Renal pelvis (tissue), 12 donors: ENCODE measurements around the gene BRAT1. TPM values are rescaled to one million over a fixed set of nuclear protein-coding genes. Genes with fewer than 3 reads are reported as not detected.
"Not testable (repeated sequence)": the region's sequence is repeated elsewhere in the genome, so short reads cannot be mapped to it uniquely, and the experiment has no call there.

ENCODE experiments used
- DNase-seq: peaks from one replicate; pipeline ENCODE4 v3.0.0-alpha.2; 2013
- long read RNA-seq, 16 experiments: transcript quantifications; one replicate each; lab custom pipeline, GENCODE V29; 2026
- polyA plus RNA-seq, 3 donors: library from polyadenylated mRNA; unstranded; fragments of 120-200 nt; gene quantifications; one replicate each; pipeline ENCODE4 v1.2.1, GENCODE V29; 2013; ENCODE audit not compliant: insufficient read length in 3 of 3

The BRAT1 gene
- 10 to 100 TPM; 30.2 to 42.4 (median 40.8) TPM for polyA plus RNA-seq
- long read RNA-seq, donor 1, partial matches to known transcripts: 0 of 4 reads
- long read RNA-seq, donor 1, other reads (novel, unspliced or antisense): 0 of 4 reads
- long read RNA-seq, donor 2, full-length matches to known transcripts: 9 of 9 reads
- long read RNA-seq, donor 2, partial matches to known transcripts: 0 of 9 reads
- long read RNA-seq, donor 2, other reads (novel, unspliced or antisense): 0 of 9 reads
- long read RNA-seq, donor 3, partial matches to known transcripts: 6 of 9 reads
- long read RNA-seq, donor 3, other reads (novel, unspliced or antisense): 0 of 9 reads
- long read RNA-seq, donor 4, transcript BRAT1-201 (14 exons, 2,915 nt): major isoform, 5 of 5 reads
- long read RNA-seq, donor 4, partial matches to known transcripts: 0 of 5 reads
- long read RNA-seq, donor 4, other reads (novel, unspliced or antisense): 0 of 5 reads
- long read RNA-seq, donor 5, partial matches to known transcripts: 0 of 2 reads
- long read RNA-seq, donor 5, other reads (novel, unspliced or antisense): 0 of 2 reads
- long read RNA-seq, donor 6, partial matches to known transcripts: 0 of 3 reads
- long read RNA-seq, donor 6, other reads (novel, unspliced or antisense): 0 of 3 reads
- long read RNA-seq, donor 7, transcript BRAT1-201 (14 exons, 2,915 nt): major isoform, 8 of 21 reads
- long read RNA-seq, donor 7, partial matches to known transcripts: 8 of 21 reads
- long read RNA-seq, donor 7, other reads (novel, unspliced or antisense): 5 of 21 reads
- long read RNA-seq, donor 8, partial matches to known transcripts: 0 of 1 reads
- long read RNA-seq, donor 8, other reads (novel, unspliced or antisense): 0 of 1 reads
- long read RNA-seq, donor 9, transcript BRAT1-201 (14 exons, 2,915 nt): major isoform, 5 of 12 reads
- long read RNA-seq, donor 9, partial matches to known transcripts: 7 of 12 reads
- long read RNA-seq, donor 9, other reads (novel, unspliced or antisense): 0 of 12 reads
- long read RNA-seq, donor 10, partial matches to known transcripts: 7 of 9 reads
- long read RNA-seq, donor 10, other reads (novel, unspliced or antisense): 0 of 9 reads
- long read RNA-seq, donor 11, partial matches to known transcripts: 0 of 1 reads
- long read RNA-seq, donor 11, other reads (novel, unspliced or antisense): 0 of 1 reads
- long read RNA-seq, donor 12, transcript BRAT1-201 (14 exons, 2,915 nt): major isoform, 6 of 6 reads
- long read RNA-seq, donor 12, partial matches to known transcripts: 0 of 6 reads
- long read RNA-seq, donor 12, other reads (novel, unspliced or antisense): 0 of 6 reads
- long read RNA-seq, donor 13, partial matches to known transcripts: 0 of 2 reads
- long read RNA-seq, donor 13, other reads (novel, unspliced or antisense): 0 of 2 reads
- long read RNA-seq, donor 14, partial matches to known transcripts: 10 of 14 reads
- long read RNA-seq, donor 14, other reads (novel, unspliced or antisense): 0 of 14 reads
- long read RNA-seq, donor 15, transcript BRAT1-201 (14 exons, 2,915 nt): major isoform, 6 of 130 reads
- long read RNA-seq, donor 15, partial matches to known transcripts: 98 of 130 reads
- long read RNA-seq, donor 15, other reads (novel, unspliced or antisense): 26 of 130 reads
- long read RNA-seq, donor 16, transcript BRAT1-201 (14 exons, 2,915 nt): major isoform, 6 of 72 reads
- long read RNA-seq, donor 16, partial matches to known transcripts: 66 of 72 reads
- long read RNA-seq, donor 16, other reads (novel, unspliced or antisense): 0 of 72 reads

GRCh38 chr7:2555121-2556052 lies at the start of gene BRAT1:
Gene BRAT1, minus strand, starts transcription at chr7:2555524. Its CDS starts 1,093 bp downstream, at chr7:2554431.
- DNase-seq: peak; percentile 93

GRCh38 chr7:2604608-2605174 lies 49.4 kb upstream of the BRAT1 start:
- DNase-seq: no peak

GRCh38 chr7:2603044-2603965 lies 48.0 kb upstream of the BRAT1 start:
- DNase-seq: no peak

GRCh38 chr7:2602406-2603043 lies 47.2 kb upstream of the BRAT1 start:
- DNase-seq: no peak

- DNase-seq: no peak
These were observed 46.6 kb upstream of the BRAT1 start for GRCh38 chr7:2601907-2602306.

GRCh38 chr7:2601065-2601464 lies 45.7 kb upstream of the BRAT1 start:
- no peak for DNase-seq

- DNase-seq: no peak
These were observed 43.0 kb upstream of the BRAT1 start for GRCh38 chr7:2598154-2598823.

GRCh38 chr7:2597273-2597640 lies 41.9 kb upstream of the BRAT1 start:
- no peak for DNase-seq

- DNase-seq: no peak
These were observed 41.3 kb upstream of the BRAT1 start for GRCh38 chr7:2596464-2597272.

GRCh38 chr7:2595258-2595860 lies 40.0 kb upstream of the BRAT1 start:
- DNase-seq: no peak

GRCh38 chr7:2594599-2594998 lies 39.3 kb upstream of the BRAT1 start:
- no peak for DNase-seq

- DNase-seq: no peak
These were observed 37.9 kb upstream of the BRAT1 start for GRCh38 chr7:2593036-2593727.

GRCh38 chr7:2592375-2592865 lies 37.1 kb upstream of the BRAT1 start:
- no peak for DNase-seq

- DNase-seq: not testable (repeated sequence)
These were observed 34.6 kb upstream of the BRAT1 start for GRCh38 chr7:2589941-2590340.

GRCh38 chr7:2589341-2589740 lies 34.0 kb upstream of the BRAT1 start:
- DNase-seq: no peak
